ENCODE results near the gene EEF1AKMT2. TPM values are rescaled to one million over a fixed set of nuclear protein-coding genes. Genes with fewer than 3 reads are reported as not detected.

The EEF1AKMT2 gene
- total and polyA plus RNA-seq, 2 of the 13 experiments (the other 11 are each of a cell fraction or from before 2014, with no cell fraction given): 11.3 to 19.3 TPM

- TF ChIP-seq ZNF687 (CRISPR knock-in tag; IDR thresholded peaks at IDR 0.05) (peak; percentile 56), KAT7 (CRISPR knock-in tag; IDR thresholded peaks at IDR 0.05; ENCODE audit: borderline replicate concordance) (no peak), ZNF644 (CRISPR knock-in tag; IDR thresholded peaks at IDR 0.05; ENCODE audit: low read depth) (0 out of 2 replicates have a peak, but pooled peaks have one; percentile 19), ZNF496 (CRISPR knock-in tag; IDR thresholded peaks at IDR 0.05; ENCODE audit: insufficient replicate concordance) (no peak), DPF2 (CRISPR knock-in tag; IDR thresholded peaks at IDR 0.05; ENCODE audit: borderline replicate concordance, low read depth) (0 out of 2 replicates have a peak, but pooled peaks have one; percentile 27), RFX1 (IDR thresholded peaks at IDR 0.05) (no peak), POLR2AphosphoS5 (IDR thresholded peaks at IDR 0.05; ENCODE audit: low read depth, low read length) (no peak), HNF1A (IDR thresholded peaks at IDR 0.05; ENCODE audit: low read depth) (no peak), HNF1A (CRISPR knock-in tag; IDR thresholded peaks at IDR 0.05; ENCODE audit: borderline replicate concordance) (no peak), GATAD2A (CRISPR knock-in tag; IDR thresholded peaks at IDR 0.05) (peak; percentile 57), ZNF343 (CRISPR knock-in tag; IDR thresholded peaks at IDR 0.05) (no peak), ZNF629 (CRISPR knock-in tag; conservative IDR thresholded peaks at IDR 0.05) (peak; percentile 90), TBL1XR1 (IDR thresholded peaks at IDR 0.05; ENCODE audit: borderline replicate concordance, low read length, partially characterized antibody) (no peak), ZNF225 (CRISPR knock-in tag; IDR thresholded peaks at IDR 0.05) (0 out of 2 replicates have a peak, but pooled peaks have one; percentile 55), ATM (IDR thresholded peaks at IDR 0.05; ENCODE audit: borderline replicate concordance) (no peak), MAZ (IDR thresholded peaks at IDR 0.05; ENCODE audit: borderline replicate concordance, low read depth, low read length) (no peak), MAZ (CRISPR knock-in tag; IDR thresholded peaks at IDR 0.05; ENCODE audit: low read depth) (no peak), ZNF639 (CRISPR knock-in tag; conservative IDR thresholded peaks at IDR 0.05) (no peak), FOXA3 (CRISPR knock-in tag; IDR thresholded peaks at IDR 0.05) (peak; percentile 40; the same call in 1 of the 2 replicates), ZNF691 (CRISPR knock-in tag; IDR thresholded peaks at IDR 0.05; ENCODE audit: borderline replicate concordance, low read depth) (peak; percentile 68; the same call in 1 of the 2 replicates)
These were observed 78.8 kb downstream of the EEF1AKMT2 start (continued) for GRCh38 chr10:124712704-124713407.
